Lung (tissue), 12 donors: ENCODE measurements around the gene KIFC3. TPM values are rescaled to one million over a fixed set of nuclear protein-coding genes. Genes with fewer than 3 reads are reported as not detected.

Experiments used
- ATAC-seq: fragments of 200-7000 bp; cut with Tn5 transposase; one replicate; pipeline ENCODE4 v1.9.1; 2020; ENCODE audit warnings: moderate number of reproducible peaks; ENCODE audit not compliant: insufficient read depth, low FRiP score
- DNase-seq, 3 donors: peaks; one replicate each; pipeline ENCODE4 v3.0.0-alpha.2; 2013 to 2017
- H3K27ac ChIP-seq, 2 donors: one replicate each; pipeline ENCODE4 v1.5.1; 2013; ENCODE audit warnings: mild to moderate bottlenecking in 2 of 2, moderate library complexity in 2 of 2, control low read depth in 1 of 2, inconsistent platforms in 1 of 2, low read depth in 1 of 2, low read length in 1 of 2
- H3K27me3 ChIP-seq, 3 donors: one replicate each; pipeline ENCODE4 v1.5.1; 2013; ENCODE audit warnings: low read length in 2 of 3; ENCODE audit not compliant: control insufficient read depth in 3 of 3, insufficient read depth in 3 of 3
- H3K36me3 ChIP-seq, 4 donors: one replicate each; pipeline ENCODE4 v1.5.1; 2013; ENCODE audit warnings: low read length in 4 of 4, mild to moderate bottlenecking in 1 of 4, moderate library complexity in 1 of 4; ENCODE audit not compliant: control insufficient read depth in 4 of 4, insufficient read depth in 4 of 4
- H3K4me1 ChIP-seq, 5 donors: one replicate each; pipeline ENCODE4 v1.5.1; 2013; ENCODE audit warnings: low read length in 5 of 5, mild to moderate bottlenecking in 2 of 5, moderate library complexity in 1 of 5; ENCODE audit not compliant: control insufficient read depth in 5 of 5, insufficient read depth in 5 of 5
- H3K4me3 ChIP-seq: one replicate; pipeline ENCODE4 v1.5.1; 2013; ENCODE audit warnings: mild to moderate bottlenecking, control low read depth, moderate library complexity
- H3K9ac ChIP-seq, 2 donors: one replicate each; pipeline ENCODE4 v1.5.1; 2013; ENCODE audit warnings: low read length in 2 of 2, control low read depth in 1 of 2; ENCODE audit not compliant: insufficient read depth in 1 of 2
- H3K9me3 ChIP-seq, 4 donors: one replicate each; pipeline ENCODE4 v1.5.1; 2013; ENCODE audit warnings: low read length in 3 of 4, mild to moderate bottlenecking in 1 of 4, moderate library complexity in 1 of 4; ENCODE audit not compliant: control insufficient read depth in 4 of 4, insufficient read depth in 3 of 4
- CTCF ChIP-seq: IDR thresholded peaks from 2 replicates; pipeline ENCODE4 v1.5.1; 2012; ENCODE audit warnings: mild to moderate bottlenecking; ENCODE audit errors: control extremely low read depth, extremely low read depth
- WGBS, 2 donors: extraction: QIAGEN DNeasy Blood & Tissue Kit; methylation state at CpG; one replicate each; pipeline ENCODE4 v1.1.7; 2013; 5-methylcytosine and 5-hydroxymethylcytosine counted together
- polyA plus RNA-seq, 2 donors: library from polyadenylated mRNA; stranded (reverse); fragments of 200-250 nt; gene quantifications; one replicate each; pipeline ENCODE4 v1.2.1, GENCODE V29; 2013
- total RNA-seq, 2 donors: library from RNA; depleted of rRNA in 1 of 2; stranded (reverse); fragments of >200 nt in 1 of 2; gene quantifications; one replicate each; pipeline ENCODE4 v1.2.1, GENCODE V29; 2014 to 2021
- donor health status: control.
- donor health status: control.
- donor health status: Bipolar disorder and iron deficiency.
- donor health status: healthy.
- donor health status: DM: yes; HTN: yes; CAD: no.

Gene KIFC3
- total and polyA plus RNA-seq, 4 donors = 65.9 to 137 (median 89.5) TPM

GRCh38 chr16:57757326-57757786 is 44.9 kb downstream of the KIFC3 start:
- Histone ChIP-seq H3K27ac (no peak overlapping the region), H3K4me3 (no peak overlapping the region), H3K9ac (no peak overlapping the region), H3K27me3 (no peaks in the 10 kb centered on the region), H3K9me3 (no peaks in the 10 kb centered on the region), H3K36me3 (peaks cover 0 to 67% (median 16%) of the 10 kb centered on the region in 4 donors), H3K4me1 (peaks cover 0 to 4% (median 0%) of the 10 kb centered on the region in 5 donors)
- 57 to 60% methylated on average over 11 of the region's 11 CpGs for WGBS, 2 donors
- DNase-seq = peak; percentile 60 to 74 (median 62)
- TF ChIP-seq CTCF = peak; percentile 91
- ATAC-seq = peak; percentile 88

DNA sequence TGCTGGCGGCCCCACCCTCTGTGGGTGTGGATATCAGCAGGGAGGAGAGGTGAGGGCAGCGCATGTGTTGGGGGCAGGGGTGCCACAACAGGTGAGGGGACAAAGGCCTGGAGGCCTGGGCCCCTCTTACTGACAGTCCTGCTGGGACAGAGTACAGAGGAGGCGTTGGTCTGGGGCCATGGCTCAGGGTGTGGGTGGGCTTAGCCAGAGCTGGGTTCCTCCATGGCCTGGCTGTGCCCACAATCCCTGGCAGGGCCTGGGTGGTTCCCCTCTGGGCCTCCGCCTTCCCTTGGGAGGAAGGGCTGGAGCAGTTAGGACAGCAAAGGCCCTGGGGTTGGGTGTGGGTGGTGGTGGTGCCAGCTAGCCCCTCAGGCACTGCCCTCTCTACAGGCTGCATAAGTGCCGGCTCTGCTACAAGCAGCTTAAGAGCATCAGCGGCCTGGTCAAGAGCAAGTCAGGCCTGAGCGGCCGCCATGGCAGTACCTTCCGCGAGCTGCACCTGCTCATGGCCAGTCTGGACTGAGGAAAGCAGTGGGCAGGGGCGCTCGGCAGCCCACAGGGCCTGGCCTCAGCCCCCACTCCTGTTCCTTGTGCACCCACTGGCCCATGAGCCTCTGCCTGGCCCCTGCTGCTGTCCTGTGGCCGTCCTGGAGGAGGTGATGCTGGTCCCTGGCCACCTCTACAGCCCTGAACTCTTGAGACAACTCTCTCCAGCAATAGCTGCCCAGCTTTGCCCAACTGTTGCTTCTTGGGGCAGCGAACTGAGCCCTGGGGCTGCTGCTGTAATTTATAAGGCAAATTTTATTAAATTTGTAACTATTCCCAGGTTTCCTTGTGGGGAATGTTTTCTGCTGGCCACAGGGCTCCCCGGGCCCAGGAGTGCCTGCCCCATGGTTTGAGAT is 45.6 kb downstream of the KIFC3 start:
- H3K36me3 ChIP-seq = peaks cover 0 to 66% (median 15%) of the 10 kb centered on the region in 4 donors
- no peak for TF ChIP-seq CTCF
- peaks cover 0 to 4% (median 0%) of the 10 kb centered on the region in 5 donors for H3K4me1 ChIP-seq
- WGBS, 2 donors = 81 to 85% methylated on average over 15 of the region's 15 CpGs
- no peak for ATAC-seq
- no peaks in the 10 kb centered on the region for H3K9me3 ChIP-seq
- DNase-seq = peak in 1 of 3 donors; percentile 8
- H3K27ac ChIP-seq = no peak overlapping the region
- H3K4me3 ChIP-seq = no peak overlapping the region
- H3K27me3 ChIP-seq = no peaks in the 10 kb centered on the region
- no peak overlapping the region for H3K9ac ChIP-seq

DNA sequence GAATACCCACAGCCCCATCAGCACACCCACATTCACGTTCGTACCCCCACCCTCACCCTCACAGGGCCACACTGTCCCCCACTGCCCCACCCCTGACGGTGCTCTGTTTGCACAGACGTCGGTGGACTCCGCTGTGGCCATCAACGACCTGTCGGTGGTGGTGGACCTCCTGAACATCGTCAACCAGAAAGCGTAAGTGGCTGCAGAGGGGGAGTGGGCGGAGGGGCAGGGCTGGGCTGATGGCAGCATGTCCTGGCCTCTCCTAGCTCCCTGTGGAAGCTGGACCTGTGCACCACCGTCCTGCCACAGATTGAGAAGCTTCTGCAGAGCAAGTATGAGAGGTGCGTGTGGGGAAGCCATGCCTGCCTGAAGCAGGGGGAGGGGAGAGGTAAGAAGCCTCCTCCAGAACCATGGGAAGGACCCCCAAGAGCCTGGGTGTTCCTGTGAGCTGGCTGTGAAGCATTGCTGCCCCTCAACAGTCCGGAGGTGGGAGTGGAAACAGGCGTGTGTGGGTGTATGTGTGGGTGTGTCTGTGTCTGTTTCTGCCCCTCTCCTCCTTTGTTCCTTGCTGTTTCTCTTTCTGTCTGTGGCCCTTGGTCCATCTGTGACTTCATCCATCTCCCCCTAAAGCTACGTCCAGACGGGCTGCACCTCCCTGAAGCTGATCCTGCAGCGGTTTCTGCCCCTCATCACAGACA is 46.4 kb downstream of the KIFC3 start:
- no peak overlapping the region for H3K27ac ChIP-seq
- peak in 1 of 3 donors; percentile 2 for DNase-seq
- TF ChIP-seq CTCF = no peak
- WGBS, 2 donors = 84 to 91% methylated on average over 18 of the region's 18 CpGs
- H3K27me3 ChIP-seq = no peaks in the 10 kb centered on the region
- H3K9ac ChIP-seq = no peak overlapping the region
- peaks cover 0 to 4% (median 0%) of the 10 kb centered on the region in 5 donors for H3K4me1 ChIP-seq
- H3K9me3 ChIP-seq = no peaks in the 10 kb centered on the region
- peaks cover 0 to 60% (median 14%) of the 10 kb centered on the region in 4 donors for H3K36me3 ChIP-seq
- no peak overlapping the region for H3K4me3 ChIP-seq
- ATAC-seq = no peak
